GM21360 (cell line): ENCODE results near the gene PRRT1.
"Not testable (repeated sequence)": the region's sequence is repeated elsewhere in the genome, so short reads cannot be mapped to it uniquely, and the experiment has no call there.

ENCODE experiments used
- ATAC-seq: cut with Tn5 transposase; IDR thresholded peaks from one replicate; pipeline ENCODE4 v1.9.1; 2021; ENCODE audit warnings: mild to moderate bottlenecking, moderate library complexity; ENCODE audit not compliant: unreplicated experiment

The PRRT1 gene

DNA sequence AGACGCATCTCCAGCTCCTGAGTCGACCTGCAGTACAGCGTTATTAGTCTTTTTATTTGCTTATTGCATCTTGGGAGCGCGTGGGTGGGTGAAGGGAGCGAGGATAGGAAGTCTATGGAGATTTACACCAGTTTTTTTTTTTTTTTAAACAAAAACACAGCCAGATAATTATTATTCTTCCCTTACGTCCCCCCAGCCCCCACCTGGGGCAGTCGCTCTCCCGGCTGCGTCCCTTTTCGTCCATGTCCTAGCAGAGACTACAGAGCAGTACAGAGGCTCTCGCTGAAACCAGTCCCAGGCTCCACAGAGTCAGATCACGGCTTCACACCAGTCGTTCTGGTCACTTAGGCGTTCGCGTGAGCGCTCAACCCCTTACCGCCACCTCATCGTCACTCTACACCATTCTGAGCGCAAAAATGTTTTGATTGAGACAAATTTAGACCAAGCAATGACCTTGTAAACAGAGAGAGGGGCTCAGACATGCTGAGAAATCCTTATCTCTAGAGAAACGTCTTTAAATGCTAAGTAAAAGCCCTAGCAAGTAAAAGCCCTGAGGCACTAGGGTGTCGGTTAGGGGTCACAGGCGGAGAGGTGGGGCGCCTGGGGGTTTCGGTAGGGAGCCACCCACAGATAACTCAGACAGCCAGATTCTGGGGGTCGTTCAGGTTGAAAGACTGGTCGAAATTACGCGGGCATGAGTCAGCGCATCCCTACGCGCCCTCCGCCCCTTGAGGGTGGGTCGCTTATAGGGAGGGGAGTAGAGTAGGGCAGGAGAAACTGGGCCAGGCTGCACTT lies 1.2 kb upstream of the PRRT1 start:
- no peak for ATAC-seq

DNA sequence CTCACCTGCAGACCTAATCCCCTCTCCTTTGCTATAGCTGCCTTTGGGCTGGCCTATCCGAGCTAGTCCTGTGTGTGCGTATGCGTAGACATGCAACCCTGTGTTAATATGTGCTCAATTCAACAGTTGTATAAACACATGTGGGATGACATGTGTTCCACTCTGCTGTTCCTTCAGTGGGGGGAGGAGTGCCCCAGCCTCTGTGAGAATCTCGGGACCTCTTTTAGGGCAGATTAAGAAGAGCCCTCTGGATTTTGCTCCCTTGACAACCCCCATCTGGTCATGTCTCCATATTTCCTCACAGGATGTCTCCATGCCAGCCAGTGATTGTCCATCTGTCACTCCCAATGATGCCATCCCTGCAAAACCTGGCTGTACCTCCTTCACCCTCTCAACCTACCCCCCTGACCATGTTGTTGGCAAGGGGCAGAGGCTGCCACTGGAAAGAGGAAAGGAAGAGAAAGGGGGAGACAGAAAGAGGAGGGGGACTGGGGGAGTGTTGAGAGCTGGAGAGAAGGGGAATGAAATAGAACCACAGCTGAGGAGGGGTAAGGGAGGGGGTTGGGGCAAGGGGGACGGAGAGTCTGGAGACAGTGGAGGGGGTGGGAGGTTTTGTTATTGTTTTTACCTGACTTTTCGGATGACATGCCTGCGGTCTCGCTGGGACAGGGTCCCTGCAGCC lies 417 bp downstream of the PRRT1 start:
- no peak for ATAC-seq

DNA sequence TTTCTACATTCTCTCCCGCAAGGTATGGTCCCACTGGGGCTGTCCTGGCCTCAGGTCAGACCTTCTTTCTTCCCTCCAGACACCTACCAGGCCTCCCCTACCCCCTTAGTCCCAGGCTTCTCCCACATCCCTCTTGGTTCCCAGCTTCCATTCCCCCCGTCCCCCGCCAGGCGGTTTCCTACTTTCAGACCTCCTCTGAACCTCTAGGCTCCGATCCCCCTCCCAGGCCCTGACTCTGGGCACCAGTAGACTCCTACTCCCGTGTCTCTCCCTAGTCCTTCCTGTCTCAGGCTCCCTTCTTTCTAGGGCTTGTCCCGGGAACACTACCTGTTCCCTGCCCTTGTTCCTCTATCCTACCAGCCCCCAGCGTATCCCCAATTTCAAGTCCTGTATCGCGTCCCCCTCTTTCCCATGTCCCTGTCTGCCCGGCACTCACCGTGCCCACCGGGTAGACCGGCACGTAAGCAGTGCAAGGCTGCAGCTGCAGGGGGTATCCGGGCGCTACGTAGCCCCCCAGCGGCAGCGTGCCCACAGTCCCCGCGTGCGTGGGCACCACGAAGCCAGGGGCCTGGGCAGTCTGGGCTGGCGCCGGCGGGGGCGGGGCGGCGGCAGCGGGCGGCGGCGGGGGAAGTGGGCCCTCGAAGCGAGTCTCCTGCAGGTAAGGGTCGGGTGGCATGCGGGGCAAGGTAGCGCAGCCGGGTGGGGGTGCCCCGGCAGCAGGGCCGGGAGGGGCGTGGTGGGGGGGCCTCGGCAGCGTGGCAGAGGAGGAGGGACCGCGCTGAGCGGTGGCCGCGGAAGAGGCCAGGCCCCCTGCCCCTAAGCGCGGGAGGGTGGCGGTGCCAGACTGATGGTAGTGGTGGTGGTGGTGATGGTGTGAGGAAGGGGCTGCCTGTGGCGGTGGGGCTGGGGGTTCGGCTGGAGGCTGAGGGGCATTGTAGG lies 1.5 kb downstream of the PRRT1 start:
- ATAC-seq = no peak

DNA sequence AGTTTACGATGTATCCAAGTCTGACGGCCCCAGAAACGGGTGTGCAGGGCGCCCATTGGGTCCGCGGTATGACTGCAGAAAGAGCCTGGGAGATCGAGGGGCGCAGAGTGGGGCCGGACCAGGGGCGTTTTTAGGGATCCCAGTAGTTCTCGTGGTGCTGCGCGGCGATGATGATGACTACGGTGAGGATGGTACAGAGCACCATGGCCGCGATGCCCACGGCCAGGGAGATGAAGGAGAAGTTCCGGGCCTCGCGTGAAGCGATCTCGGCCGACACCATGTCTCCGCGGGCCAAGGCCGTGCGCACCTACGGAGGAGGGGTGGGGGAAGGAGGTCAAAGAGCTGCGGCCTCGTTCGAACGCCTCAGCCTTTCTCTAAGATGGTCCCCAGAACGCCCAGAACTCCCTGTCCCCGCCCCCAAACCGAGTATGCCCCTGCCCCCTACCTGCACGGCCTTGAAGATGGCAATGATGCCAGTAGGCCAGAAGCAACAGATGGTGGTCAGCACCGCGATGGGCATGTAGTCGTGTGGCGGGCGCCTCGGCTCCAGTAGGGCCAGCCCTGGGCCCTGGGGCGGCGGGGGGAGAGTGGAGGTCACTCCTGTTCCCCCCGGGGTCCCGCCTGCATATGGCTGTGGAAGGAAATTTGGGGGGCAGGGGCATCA lies 2.5 kb downstream of the PRRT1 start:
- ATAC-seq = no peak

DNA sequence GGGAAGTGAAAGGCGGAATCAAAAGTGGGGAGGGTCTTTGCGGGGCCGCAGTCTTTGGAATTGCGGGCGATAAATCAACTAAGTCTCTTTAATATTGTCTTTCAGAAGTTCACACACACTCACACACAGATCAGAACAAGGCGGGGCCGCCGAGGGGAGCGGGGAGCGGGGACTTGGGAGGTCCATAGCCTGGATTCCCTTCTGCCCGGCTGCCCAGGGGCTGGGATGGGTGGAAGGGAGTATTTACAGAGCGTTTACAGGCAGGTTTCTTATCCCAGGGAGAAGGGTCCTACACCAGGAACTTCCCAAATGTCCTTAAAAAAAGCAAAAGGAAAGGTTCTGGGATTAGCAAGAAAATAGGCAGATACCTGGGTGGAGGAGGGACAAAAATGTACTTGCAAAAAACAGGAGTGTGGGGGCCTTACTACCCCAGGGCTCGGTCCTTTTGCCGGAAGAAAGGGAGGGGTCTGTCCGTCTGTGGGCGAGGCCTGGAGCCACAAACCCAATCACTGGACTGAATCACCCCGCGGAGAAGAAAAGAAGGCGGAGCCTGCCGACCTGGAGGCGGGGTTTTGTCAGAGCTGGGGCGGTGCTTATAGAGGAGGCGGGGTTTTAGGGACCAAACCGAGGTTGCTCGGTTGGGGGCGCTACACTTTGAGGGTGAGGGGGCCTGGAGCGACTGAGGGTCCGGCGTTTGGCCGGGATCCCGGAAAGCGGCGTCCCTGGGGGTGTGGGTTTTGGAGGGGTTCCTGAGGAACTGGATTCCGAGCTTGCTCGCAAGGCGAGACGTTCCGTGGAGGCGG lies 3.2 kb downstream of the PRRT1 start:
- ATAC-seq = no peak

DNA sequence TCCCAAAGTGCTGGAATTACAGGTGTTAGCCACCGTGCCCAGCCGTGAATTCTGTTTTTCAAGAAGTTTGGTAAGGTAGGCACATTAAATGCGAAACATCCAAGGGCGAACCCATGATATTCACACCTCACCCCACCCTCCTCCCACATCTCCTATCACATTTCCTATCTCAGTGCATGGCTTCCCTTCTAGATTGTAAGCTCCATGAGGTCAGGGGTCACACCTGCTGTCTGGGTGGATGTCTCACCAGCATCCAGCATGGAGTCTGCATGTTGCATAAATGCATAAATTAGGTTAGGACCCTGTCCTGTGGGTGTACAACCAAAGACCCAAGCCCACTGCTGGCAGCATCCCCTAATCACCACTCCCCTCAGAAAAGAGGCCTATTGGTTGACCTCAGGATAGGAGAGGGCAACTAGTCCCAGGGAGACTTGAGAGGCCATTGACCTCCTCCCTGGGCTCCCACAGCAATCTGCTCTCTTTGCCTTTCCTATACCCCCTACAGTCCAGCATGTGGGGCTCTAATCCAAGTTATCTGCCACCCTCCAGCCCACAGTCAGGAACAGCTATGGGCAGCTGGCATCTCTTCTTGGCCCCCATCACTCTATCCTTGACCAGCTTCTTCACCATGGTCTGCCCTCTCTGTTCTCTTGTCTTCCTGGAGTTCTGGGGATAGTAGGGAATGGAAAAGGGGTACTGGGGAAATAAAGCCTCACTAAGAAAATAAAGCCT lies 4.2 kb downstream of the PRRT1 start:
- ATAC-seq = no peak

DNA sequence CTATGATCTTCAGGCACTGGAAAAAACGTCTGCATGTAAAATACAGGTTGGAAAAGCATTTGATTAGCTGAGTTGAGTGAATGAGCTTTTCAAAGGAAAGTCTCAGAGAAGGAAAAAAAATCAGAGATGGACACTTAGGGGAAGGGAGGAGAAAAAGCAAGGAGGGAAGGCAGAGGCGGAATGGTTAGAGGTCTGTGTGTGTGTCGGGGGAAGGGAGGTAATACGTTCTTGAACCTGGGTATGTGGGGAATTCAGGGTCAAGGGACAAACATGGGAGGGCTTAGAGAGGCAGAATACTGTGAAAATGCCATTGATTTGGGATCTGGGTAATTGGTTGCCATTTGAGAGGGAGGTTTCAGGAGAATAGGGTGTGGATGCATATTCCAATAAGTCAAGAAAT lies 5.1 kb downstream of the PRRT1 start:
- no peak for ATAC-seq

DNA sequence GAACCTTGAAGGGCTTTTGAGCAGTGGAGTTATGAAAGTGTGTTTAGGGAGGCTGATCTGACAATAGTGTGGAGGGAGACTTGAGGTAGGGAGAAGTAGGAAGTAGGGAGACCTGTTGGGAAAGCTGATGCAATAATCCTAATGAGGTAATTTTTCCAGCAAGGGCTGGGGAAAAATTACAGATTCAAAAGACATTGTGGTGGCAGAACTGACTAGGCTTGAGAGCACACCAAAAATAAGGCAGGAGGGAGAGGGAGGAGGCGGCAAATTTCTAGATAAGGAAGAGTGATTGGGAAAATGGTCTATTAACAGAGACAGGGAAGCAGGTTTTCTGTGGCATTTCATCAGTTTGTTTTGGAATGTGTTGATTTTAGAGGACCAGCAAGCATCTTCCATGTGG lies 5.5 kb downstream of the PRRT1 start:
- no peak for ATAC-seq

DNA sequence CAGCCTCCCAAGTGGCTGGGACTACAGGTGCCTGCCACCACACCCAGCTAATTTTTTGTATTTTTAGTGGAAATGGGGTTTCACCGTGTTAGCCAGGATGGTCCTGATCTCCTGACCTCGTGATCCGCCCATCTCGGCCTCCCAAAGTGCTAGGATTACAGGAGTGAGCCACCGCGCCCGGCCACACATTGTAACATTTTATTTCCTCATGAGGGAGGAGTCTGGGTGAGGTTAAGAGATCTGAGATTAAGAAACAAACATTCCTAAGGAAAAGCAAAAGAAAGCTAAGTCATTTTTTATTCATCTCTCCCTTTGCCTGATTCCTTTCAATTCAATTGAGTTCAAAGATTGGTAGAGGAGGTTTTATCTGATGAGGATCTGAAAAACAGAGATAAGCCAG lies 7.5 kb downstream of the PRRT1 start:
- not testable (repeated sequence) for ATAC-seq

DNA sequence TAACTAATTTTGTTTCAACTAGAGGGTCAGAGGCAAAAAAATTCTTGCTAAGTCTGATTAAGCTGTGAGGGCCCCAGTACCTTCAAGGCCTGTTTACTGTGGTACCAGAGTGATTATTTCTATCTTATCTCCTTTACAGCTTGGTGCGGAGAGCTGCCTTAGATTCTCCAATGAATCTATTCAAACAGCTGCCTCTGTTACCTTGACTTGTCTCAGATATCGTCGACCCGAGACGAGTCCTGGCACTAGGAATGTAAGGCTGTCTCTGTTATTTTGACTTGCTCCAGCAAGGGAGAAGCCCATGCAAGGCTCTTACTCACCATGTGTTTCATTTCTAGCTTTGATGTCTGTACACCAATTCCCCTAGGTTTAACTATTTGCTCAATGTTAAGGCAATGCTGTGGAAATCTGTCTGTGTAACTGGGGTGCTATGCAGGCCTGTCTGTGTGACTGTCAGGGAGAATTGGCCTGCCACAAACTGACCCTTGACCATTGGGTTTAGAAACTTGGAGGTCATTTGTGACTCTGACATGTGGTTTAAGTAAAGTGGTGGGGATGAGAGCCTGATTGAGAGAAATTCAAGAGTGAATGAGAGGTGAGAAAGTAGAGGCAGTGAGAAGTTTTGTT lies 11.2 kb downstream of the PRRT1 start:
- ATAC-seq = no peak

DNA sequence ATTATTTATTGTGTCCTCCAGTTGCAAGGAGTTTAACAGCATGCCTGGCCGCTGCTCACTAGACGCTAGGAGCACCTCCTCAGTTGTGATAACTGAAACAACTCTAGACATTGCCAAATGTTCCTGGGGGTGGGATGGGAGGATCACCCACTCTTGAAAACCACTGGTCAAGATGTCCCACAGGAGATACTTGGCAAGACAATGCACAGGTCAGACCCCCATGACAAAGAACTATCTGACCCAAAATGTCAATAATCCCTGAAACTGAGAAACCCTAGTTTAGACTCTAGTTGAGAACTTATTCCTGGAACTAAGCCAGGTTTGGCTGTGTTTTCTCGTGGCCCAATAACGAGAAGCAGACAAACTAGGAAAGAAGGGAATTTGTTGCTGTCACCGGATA lies 12.1 kb downstream of the PRRT1 start:
- no peak for ATAC-seq

DNA sequence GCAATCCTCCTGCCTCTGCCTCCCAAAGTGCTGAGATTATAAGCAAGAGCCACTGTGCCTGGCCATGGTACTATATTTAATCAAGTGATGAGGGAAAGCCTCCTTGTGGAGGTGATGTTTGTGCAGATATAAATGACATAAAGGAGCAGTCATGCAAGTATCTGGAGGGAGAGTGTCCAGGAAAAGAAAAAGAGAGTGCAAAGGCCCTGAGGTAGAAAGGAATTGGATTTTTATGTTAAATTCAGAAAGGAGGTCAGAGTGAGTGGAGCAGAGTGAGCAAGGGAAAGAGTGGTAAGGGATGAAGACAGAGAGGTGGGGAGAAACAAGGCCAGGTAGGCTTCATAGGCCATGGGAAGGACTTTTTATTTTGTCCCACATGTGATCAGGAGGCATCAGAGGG lies 14.3 kb downstream of the PRRT1 start:
- ATAC-seq = no peak

DNA sequence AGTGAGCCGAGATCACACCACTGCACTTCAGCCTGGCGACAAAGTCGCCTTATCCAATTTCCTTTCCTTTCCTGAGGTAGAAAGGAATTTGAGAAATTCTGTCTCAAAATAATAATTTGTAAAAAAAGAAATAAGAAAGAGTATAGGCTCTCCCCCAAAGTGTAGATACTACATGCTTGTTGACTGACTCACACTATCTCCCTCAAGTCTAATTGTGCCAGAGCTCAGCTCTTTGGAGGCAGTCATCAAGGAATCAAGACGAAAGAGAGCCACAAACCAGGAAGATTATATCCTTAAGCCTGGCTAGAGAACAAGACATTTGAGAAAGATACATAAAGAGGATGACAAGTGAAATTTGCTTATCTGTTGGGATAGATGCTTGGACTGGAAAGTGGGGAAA lies 18.0 kb downstream of the PRRT1 start:
- ATAC-seq = no peak

DNA sequence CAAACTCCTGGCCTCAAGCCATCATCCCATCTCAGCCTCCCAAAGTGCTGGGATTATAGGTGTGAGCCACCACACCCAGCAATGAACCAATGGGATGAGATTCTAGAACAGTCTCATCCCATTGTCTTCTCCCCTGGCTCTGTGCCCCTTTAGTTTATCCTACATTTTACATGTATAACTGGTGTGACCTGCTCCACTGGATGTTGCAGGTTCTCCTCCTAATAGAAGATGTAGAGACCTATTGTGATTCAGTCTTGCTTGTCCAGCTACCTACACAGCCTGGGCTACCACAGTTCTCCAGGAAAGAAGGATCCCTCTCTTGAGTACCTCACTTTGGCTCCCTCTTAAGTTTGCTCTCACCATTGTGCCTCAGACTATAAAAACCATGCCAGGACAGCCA lies 19.6 kb downstream of the PRRT1 start:
- no peak for ATAC-seq

DNA sequence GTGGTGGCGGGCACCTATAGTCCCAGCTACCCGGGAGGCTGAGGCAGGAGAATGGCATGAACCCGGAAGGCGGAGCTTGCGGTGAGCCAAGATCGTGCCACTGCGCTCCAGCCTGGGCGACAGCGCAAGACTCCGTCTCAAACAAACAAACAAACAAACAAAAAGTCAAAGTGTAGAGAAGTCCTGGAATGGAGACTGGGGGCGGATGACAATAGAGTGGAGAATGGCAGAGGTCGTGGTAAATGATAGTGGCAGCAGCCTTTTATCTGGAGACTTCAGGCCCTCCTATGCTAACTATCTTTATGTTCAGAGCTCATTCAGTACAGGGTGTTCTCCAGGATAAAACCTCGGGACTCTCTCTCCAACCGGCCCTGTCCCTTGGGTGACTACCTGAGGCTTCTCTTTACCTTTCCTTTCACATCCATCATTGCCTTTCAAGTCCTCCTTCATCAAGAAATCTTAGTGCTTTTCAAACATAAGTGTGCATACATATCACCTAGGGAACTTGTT lies 20.2 kb downstream of the PRRT1 start:
- no peak for ATAC-seq

DNA sequence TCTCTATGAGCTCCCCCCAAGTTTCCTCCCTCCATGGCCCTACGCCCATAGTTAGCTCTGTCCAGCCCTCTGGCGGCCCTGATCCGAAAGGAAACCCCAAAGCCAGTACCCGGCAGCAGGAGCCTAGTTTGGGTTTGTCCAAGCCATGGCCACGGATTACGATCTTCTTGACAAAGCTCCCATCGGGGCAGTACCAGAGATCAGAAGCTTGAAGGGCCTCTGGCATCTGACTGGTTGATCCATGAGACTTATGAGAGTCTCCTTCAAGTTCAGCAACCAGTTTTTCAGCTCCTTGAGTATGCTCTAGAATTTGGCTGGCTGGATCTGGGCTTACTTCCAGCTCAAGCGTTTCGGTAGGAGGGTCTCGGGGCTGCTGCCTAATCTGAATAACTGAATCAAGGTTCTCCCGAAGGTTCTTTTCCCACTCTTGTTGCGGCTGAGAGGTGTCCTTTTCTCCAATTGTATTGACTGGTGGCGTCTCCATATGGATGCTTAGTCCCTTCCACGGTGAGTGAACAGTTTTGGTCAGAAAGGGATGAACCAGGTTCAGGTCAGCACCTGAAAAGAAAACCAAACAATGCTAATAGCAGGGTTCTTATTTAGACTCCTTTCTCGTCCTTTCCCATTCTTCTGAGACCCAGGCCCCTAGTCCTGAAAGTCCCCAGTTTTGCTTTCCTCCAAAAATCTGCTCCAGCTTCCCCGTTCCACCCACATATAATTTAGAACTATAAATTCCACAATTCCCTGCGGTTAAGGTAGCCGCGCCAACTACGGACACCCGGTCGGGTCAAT lies 22.2 kb downstream of the PRRT1 start:
- ATAC-seq = no peak

DNA sequence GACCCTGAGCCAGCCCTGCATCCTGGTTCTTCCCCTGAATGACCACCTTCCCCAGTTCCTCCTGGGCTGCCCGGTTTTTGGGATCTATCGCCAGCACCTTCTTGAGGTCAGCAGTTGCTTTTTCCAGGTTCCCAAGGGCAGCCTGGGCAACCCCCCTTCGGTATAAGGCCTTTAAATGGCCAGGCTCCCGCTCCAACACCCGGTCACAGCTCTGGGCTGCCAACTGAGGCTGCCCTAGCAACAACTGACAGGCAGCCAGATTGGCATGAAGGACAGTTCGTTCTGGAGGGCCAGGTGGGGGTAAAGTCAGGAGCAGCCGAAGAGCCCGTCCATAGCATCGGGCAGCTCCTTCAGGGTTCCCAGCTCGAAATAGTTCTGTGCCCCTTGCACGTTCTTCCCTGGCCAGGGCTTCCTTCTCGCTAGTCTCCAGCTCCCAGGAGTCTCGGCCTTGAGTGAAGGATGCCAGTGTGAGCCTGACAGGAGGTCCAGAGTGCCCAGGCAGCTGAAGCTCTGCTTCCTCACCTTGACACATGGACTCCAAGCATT lies 22.9 kb downstream of the PRRT1 start:
- ATAC-seq = no peak
